GM12873 (cell line): ENCODE data around the gene VGLL3.

Experiments used
- TF ChIP-seq, protein P1 (sequence below): IDR thresholded peaks from 2 replicates; pipeline ENCODE4 v1.5.1; 2012; ENCODE audit warnings: low read depth, mild to moderate bottlenecking, moderate library complexity, low read length, control low read depth; ENCODE audit not compliant: insufficient read depth; ENCODE audit errors: missing control alignments

VGLL3 gene

DNA sequence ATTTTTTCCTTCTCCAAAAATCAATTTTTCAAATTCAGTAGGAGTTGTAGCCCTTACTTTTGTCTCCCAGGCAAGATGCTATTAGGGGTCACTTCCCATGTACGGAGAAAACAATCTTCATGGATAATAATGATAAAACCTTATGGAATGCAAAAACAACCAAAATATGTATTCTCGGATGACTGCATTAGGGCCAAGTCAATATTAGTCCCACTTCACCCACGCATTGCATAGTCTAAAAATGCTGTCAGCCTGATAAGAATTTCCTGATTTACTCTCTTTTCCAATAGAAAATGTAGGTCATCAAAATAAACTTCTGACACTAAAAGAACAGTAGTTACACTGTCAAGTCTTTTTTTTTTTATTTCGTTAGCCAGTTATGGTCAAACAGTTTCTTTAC lies 2.7 kb downstream of the VGLL3 start:
- TF ChIP-seq, protein P1, sequence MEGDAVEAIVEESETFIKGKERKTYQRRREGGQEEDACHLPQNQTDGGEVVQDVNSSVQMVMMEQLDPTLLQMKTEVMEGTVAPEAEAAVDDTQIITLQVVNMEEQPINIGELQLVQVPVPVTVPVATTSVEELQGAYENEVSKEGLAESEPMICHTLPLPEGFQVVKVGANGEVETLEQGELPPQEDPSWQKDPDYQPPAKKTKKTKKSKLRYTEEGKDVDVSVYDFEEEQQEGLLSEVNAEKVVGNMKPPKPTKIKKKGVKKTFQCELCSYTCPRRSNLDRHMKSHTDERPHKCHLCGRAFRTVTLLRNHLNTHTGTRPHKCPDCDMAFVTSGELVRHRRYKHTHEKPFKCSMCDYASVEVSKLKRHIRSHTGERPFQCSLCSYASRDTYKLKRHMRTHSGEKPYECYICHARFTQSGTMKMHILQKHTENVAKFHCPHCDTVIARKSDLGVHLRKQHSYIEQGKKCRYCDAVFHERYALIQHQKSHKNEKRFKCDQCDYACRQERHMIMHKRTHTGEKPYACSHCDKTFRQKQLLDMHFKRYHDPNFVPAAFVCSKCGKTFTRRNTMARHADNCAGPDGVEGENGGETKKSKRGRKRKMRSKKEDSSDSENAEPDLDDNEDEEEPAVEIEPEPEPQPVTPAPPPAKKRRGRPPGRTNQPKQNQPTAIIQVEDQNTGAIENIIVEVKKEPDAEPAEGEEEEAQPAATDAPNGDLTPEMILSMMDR = no peak

DNA sequence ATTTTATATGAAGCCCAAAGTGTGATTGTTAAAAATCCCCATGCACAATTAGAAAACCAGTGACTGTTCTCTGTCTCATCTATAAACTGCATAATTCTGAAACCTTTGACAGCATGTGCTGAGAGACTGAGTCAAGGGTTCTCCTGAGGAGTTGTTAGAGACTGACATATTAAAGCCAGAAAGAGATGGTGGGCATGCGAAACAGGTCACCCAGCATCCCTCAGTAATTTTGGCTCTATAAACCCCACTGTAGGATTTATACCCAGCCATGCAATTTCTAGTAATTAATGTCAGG lies 3.6 kb downstream of the VGLL3 start:
- TF ChIP-seq, protein P1 = no peak

DNA sequence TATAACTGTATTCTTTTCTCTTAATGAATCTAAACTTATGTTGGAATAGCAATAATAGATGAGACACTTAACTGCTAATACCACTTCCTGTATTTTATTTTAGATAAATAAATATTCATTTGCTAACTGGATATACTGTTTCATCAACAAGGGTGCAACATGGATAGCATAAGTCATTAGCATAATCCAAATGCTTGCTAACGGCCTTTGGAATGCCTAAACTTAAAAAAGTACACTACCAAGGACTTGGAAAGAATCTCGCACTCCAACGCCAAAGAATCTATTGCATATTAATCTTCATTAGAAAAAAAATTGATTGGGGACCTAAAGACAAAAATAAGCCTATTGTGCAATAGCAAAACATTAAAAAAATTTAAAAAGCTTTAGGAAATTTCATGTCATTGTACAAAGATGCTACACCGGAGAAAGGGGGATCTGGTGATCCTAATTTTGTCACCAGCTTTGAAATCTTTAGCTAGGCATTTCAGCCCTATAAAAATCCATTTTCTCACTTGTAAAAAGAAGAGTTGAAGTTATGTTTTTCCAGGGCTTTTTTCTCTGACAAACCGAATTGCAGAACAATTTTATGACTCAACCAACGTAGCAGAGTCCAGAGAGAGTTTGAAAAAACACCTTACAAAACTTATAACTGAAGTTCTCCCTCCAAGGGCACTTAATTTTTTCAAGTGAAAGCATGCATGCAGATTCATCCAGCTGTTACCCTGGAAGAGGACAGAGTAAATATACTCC lies 4.1 kb downstream of the VGLL3 start:
- TF ChIP-seq, protein P1 = no peak

DNA sequence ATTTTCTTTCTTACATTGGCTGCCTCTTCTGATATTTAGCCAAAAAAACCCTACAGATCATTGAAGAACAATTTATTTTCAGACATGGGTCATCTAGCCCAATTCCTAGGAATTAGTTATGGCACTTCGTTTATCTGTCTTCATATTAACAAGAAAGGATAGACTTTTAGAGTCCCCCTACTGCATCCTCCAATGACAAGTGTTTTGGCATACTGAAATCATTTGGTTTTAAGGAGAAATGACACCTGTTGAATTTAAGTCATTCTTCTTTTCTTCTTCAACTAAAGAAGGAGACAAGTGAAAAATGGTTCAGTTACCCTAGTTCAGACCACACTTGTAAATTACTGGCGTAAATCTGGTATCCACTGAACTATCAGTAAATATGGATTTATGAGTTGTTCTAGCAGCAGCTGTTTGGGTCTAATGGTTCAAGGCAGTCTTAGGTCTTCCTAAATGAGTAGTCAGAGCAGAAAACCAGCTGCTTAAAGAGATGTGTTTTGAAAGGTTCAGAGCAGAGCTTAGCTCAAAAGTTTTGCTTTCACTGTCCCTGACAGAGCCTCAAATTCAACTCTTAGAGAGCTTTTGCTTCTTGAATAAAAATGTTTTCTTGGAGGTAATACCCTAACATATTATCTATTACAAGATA lies 5.6 kb downstream of the VGLL3 start:
- TF ChIP-seq, protein P1 = no peak

DNA sequence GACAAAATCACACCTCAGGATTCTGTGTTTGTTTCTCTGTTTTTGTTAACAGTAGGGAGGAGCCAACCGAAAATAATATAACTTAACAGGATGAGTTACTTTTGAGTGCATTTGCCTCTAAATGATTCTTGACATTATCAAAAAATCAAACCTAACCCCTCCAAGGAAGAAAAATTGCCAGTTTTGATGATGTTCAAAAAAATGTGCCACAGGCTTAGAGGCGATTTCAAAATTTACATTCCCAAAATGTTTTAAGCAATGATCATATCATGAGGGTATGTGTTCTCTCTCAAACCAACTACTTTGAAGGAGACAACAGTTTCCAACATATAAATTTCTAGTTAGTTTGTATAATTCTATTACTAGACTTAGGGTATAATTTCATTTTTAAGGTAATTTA lies 6.7 kb downstream of the VGLL3 start:
- TF ChIP-seq, protein P1 = no peak

DNA sequence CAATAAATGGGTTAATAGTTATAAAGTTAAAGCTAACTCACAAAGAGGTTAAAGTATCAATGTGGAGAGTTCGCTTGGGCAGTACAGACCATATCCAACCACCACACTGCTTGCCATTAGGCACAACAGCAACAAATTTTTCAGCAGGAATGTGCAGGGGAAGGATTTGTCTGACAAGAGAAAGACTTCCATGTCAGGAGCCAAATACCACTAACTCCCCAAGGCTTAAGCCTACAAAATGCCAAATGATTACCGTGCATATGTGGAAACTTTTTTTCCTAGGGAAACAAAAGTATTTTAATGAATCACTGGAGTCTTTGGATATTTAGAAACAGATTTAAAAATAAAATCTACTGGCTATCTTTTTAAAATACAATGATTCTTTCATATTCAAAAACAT lies 8.1 kb downstream of the VGLL3 start:
- TF ChIP-seq, protein P1 = no peak

DNA sequence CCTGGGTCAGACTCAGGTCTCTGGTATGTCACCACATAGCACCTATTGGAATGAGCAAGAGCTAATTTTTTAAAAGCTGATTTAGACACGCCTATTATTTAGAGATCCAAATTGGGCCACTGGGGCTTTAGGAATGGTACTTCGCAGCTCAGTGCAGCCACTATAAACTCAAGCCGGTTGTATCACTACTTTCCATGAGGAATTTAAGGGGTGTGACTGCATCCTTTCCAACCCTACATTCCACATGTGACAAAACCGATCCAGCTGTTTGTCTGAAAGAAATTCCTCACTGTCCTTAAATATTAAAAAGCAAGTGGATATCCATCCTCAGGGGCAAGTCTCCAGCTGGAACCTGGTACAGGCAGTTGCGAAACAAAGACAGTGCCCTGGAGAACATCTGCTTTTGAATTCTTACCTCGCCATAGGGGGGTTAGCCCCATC lies 12.8 kb downstream of the VGLL3 start:
- TF ChIP-seq, protein P1 = no peak
